DMS53 treated with DMSO at 0.1 percent for 48 hours (cell line): ENCODE results near the gene BCAS3.

Experiments used
- DNase-seq: peaks from one replicate; lab custom pipeline; 2025; ENCODE audit not compliant: unreplicated experiment; lab: John Stamatoyannopoulos, UW

The BCAS3 gene

DNA sequence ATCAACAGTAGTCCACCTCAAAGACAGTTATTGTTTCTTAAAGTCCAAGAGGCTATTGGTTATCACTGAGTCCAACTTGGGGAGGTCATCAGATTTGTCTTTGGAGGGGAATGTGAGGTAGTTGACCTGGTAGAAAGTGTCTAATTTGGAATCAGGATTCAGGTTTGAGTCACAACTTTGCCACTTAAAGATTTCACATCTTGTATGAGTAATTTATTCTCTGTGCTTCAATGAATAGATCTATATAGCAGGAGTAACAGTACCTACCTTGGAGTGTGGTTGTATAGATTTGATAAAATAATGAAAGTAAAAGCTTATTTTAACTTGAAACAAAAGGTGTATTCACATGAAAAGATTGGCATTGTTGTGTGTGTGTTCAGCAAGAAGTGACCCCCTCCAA lies 602.7 kb downstream of the BCAS3 start:
- DNase-seq = no peak

DNA sequence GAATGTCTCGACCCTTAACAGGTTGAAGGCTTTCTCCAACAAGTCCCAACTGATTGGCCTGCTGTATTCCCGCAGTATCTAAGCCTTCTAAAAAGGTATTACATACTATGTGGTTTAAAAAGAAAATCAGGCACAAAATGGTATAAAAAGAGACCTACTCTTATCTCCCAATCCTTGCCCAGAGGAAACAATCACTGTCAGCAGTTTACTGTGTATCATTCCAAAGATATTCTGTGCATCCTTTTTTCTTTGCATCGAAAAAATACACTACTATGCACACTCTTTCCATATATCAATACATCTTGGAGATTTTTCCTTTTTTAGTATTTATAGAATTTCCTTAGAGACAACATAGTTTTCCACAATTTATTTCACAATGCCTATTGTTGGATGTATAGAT lies 603.2 kb downstream of the BCAS3 start:
- no peak for DNase-seq

DNA sequence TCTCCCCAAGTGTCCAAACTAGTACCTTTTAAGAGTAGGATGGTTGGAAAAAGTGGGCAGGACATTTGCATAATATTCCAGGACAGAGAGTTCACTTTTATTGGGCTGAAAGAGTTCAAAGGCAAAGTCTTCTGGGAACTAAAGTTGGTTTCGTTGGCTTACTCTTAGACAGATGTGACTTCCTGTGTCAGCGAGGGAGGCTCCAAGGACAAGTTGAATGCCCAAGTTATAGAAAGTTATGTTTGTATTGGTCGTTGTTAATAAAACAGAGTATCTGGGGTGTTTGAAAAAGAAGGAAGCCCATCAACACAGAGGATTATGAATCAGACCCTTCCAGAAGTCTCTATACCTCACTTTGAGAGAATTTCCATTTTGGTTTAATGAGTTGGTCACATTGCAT lies 604.7 kb downstream of the BCAS3 start:
- DNase-seq = no peak

DNA sequence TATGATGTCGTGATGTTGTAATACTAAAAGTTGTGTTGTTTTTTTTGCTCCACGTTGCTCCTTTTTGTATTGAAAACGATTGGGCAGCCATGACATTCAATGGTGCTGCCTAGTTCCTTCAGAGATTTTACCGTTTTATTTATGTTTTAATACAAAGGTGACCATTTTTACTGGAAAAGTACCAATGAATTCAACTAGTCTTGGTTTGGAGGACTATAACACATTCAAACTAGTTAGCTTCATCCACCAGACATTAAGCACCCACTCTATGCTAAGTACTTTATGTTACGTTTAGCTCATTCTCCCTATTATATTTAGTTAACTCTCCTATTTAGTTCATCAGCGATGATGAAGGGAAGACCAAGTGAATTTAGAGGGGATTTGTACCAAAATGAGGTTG lies 605.4 kb downstream of the BCAS3 start:
- no peak for DNase-seq

DNA sequence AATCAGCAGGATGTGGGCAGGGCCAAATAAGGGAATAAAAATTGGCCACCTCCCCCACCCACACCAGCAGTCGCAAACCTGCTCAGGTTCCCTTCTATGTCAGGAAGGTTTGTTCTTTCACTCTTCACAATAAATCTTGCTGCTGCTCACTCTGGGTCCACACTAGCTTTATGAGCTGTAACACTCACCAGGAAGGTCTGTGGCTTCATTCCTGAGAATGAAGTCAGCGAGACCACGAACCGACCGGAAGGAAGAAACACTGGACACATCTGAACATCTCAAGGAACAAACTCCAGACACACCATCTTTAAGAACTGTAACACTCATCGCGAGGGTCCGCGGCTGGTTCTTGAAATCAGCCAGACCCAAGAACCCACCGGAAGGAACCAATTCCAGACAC lies 606.5 kb downstream of the BCAS3 start:
- DNase-seq = no peak

DNA sequence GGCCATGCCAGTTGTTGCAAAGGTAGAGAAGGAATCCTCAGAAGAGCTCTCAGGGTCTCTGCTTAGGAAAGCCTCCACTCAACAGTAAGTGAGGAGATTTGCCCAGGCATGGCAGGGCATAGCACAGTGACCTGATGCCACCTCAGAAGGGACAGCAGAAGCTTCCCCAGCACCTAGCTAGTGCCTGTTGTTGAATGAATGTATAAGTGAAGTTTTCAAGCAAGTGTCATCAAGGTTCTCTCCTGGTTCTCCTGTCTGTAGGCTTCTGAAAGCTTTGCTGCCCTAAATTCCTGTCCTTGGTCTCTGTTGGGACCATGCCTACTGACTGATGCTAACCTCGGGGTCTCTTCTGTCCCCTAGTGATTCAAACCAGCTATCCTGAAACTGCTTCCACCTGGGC lies 607.1 kb downstream of the BCAS3 start:
- DNase-seq = no peak

DNA sequence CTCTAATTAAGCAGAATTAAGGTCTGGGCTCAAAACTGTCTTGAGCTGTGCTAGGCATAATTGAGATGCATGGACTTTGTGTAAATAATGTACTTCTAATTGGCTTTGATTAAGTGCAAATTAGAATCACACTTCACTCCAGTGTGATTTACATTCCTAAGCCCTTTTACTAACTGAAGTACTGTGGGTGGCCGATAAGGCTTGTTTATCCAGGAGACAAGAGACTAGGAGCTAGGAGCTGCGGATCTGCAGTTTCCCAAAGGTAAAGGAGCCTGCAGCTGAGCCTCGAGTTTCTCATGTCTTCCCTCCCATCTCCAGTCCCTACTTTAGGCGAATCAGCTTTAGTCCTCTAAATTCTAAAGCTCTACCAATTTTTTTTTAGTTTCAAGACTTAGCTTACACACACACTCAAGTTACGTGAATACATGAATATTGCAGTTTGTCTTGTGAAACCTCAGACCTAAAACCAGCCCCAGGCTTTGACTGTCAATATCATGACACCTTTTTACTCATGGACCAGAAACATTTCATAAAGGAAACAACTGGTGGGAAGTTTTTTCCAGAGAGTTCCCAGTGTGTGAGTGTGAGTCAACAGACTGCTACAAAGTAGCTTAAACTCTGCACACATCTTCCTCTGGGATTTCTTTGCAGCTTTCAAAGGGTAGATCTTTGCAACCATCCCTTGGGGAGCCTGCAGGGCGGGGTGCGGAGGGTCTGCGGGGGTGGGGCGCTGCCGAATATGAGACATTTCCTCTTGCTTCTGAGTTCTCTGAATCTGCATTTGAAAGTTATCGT lies 608.1 kb downstream of the BCAS3 start:
- no peak for DNase-seq

DNA sequence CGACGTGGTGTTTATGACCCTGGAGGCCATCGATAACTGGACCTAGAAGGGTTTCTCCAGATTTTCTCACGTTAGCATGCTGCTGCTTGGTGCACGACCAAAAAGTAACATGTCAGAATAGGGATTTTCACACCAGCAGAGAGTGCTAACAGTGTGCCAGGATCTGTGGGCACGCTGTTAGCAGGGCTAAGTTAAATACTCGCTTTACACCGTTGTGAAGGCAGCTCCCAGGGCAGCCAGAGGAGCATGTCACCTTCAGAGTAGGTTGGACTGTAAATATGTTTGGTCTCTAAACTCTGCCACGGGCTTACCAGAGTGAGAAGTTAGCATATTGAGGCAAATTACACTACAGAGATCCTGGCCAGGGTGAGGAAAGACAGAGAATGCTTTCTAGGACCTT lies 608.8 kb downstream of the BCAS3 start:
- no peak for DNase-seq

DNA sequence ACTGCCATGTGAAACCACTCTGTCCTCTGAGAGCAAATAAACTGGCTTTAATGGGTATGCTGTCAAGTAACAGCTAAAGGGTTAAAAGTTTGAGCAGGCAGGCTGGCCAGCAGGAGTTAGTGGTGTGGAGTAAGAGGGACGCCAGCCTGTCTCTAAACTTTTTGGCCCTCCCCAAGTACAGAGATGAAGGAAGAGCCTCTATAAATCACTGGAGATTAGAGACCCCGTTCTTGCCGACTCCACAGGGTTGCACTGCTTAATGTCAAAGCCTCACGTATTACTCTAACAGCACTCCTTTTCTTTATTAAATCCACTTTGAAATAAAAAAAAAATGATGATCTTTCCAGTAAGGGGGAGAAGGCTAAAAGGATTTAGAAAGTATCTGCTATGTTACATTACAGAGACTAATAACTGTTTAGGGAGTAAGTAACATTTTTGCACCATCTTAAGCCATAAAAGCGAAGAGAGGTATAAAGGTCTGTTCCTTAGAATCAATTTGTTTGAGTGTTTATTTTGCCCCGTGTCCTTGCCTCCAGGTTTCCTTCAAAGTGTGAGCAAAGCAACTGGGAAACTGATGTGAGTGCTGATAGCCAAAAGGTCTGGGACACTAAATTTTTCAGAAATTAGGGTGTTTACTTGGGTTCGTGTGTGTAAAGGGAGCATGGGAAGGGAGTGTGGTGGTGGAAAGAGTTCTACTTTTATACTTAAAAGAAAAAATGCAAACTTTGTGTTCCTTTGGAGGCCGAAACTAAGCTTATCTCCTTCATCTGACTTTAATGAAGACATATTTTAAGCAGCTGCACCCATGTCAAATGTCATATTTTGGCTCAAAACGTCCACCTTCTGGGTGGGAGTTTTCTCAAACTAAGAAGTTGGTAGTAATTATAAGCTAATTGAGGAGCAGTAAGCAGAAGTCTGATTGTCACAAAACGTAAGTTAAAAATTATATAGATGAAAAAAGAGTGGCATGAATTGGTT lies 612.0 kb downstream of the BCAS3 start:
- DNase-seq = no peak

DNA sequence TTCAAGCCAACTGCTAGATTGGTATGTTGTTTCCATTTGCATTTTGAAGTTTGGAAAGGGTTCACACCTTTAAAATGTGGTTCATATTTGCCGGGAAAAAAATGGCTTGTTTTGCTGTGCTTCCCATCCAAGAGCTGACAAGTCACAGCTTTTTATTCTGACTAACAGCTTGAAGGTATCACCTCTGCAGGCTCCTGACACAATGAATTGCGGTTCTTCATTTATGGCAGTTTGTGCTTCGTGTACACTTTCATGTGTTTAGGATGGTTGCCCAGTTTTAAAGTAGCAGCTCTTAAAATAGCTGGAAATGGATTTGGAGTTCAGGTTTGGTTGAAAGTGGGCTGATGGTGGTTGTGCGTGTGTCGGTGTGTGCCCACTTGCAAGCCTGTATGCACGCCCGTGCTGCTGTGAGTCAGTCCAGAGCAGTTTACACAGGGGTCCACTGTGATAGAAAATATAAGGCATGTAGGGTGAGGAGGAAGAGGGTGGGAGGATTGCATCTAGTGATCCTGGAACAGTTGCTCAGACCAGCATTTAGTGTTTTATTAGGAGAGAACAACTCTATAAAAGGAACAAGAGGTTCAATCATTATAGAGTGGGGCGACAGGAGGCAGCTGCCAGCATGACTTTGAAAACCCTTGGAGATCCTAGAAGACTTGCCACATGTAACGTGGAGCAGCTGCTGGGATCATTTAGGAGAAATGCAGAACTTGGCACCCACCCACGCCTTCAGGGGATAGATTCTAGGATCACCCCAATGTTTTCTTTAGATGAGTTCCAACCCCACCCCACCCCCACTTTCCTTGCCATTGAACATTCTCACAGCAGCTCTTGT lies 614.0 kb downstream of the BCAS3 start:
- DNase-seq = no peak

DNA sequence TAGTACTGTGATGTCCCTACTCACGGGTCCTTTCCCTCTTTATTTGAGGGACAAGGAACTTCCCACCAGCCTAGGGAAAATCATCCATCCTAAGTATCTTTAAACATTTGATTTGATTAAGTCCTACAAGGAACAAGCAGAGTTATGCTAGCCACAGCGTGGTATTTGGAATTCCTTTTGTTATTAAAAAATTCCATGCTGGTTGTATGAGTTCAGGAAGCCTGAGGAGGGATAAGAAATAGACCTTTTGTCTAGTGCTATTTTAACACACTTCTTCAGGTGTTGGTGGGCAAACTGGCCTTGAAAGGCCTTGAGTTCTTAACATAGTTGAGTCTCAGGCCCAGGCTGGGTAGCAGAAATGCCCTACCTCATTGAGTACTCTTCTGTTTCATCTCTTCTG lies 616.6 kb downstream of the BCAS3 start:
- DNase-seq = no peak

DNA sequence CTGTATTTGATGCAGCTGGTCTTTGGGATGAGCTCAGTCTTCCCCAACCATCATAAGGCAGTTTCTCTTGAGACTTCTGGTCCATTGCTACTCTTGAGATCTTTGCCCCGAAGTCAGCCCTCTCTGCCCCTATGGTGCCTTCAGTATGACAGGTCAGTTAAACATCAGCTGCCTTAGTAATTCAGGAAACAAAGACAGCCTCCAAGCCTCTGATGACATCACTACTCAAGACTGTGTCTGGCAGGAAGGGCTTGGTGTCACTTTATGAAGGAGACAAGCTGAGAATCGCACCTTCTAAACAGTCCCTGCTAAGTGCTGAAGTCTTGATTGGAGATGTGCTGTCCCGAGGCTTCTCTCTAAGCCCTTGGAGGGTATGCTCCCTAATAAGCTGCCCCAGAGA lies 617.1 kb downstream of the BCAS3 start:
- DNase-seq = no peak

DNA sequence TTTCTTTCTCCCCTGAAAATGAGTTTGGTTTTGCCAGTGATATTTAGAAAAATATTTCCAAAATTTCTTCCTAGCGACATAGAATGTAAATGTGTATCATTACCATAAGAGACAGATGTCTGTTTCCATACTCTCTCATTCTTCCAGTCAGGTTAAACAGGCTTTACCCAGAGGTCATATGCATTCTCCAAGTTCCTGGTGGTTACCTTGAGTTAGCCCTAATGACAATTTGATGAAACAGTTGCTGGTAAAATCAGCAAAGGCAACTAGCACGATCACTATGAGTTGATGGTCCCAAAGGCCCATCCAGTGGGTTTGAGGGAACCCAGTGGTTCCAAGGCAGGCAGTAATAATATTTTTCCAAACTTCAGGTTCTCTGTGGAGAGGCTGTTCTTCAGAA lies 618.4 kb downstream of the BCAS3 start:
- DNase-seq = no peak

DNA sequence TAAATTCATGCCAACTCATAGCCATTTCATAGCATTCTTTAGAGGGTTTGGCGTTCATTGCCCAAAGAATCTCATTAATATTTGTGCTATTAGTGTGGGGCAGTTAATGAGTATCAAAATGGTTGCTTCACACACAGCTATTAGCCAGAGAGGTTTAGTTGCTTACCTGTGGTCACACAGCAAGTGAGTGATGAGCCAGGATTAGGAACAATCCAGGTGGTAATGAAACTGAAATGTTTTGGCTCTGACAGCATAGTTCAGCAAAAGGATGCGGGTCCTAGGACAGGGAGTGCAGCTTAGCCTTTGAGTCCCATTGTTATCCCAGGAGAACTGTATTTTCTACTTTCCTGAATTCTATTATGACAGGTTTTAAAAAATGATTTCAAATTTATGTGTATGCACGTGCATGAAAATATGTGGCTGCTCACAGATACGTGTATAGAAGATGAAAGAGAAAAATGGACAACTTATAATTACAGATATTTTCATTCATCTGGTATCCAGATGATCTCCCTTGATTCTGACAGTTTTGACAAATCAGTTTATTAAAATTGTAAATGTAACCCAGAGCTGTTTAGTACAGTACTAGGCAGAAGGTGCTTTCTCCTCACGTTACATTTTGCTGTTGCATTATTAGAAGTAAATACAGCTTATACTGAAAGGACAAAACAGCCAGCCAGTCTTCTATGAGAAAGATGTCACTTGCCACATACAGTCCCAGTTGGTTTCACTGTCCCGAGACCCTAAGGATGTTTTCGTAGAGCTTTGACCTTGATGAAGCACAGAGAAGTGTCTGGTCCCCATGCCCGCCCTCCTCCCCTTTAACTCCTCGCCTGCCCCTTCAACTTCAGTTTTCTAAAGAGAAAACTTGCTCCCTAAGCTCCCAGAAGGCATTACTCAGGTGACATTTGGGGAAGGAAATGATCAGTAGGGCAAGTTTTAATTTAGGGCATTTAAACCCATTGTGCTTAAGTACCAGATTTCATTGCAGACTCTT lies 622.2 kb downstream of the BCAS3 start:
- no peak for DNase-seq

DNA sequence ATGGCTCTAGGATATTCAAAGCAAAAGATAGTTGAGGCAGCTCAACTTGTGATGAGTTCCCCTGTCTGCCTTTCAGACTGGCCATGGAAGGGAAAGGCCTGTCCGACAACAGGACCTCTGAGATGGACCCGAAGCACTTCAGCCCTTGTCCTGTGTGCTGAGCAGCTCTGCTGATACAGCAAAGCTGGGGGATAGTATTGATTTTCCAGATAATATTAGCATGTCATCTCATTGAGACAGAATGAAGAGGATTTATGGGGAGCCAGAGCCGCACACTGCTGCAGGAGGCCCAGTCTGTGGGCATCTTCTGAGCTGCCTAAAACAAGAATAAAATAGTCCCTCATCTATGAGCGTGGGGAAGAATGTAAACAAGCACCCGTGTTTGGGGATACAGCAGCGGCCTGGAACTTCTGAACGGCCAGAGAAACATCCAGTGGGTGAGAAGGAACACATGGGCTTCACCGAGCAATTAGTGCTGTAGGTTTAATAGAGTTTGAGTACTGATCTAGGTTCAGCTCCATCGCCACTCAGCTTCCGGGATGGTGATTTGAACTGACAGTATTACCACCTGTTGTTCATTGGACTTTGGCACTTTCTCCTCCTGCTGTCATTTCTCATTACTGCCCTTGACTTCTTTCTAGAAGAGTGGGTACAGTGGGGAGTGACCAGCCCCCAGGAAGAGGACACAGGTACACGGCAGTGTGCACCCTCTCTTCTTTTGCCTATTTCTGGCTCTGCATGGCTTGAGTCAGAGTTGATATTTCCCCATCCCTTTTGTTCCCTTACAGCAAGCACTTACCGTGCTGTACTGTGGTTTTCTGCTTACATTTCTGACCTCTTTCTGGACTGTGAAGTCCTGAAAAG lies 625.5 kb downstream of the BCAS3 start:
- DNase-seq = no peak

DNA sequence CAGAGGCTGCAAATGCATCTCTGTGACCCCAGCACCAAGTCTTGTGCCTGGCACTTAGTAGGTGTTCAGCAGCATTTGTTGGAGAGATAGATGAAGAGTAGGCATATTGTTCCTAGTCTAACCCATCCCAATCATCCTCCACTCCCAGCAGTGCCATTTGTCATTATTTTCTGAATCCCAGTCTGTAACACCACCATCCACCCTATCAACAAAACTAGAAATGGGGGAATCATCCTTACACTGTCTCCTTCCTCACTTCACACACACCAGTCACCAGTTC lies 626.1 kb downstream of the BCAS3 start:
- DNase-seq = no peak

DNA sequence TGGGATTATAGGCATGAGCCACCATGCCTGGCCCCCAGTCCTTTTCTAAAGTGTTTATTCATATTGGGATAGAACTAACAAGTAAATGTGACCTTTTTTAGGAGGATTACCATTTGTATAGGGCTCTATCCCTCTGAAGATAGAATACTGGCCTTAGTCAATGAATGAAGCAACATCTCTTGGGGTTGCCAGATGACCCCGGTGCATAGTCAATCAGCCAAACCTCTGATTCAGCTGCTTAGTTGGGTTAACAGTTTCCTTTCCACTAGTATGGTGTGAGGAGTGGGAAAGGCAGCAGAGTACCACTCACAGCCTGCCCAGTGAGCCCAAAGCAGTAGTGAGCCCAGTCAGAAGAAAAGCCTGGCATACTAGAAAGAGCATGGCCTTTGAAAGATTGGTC lies 627.4 kb downstream of the BCAS3 start:
- DNase-seq = no peak

DNA sequence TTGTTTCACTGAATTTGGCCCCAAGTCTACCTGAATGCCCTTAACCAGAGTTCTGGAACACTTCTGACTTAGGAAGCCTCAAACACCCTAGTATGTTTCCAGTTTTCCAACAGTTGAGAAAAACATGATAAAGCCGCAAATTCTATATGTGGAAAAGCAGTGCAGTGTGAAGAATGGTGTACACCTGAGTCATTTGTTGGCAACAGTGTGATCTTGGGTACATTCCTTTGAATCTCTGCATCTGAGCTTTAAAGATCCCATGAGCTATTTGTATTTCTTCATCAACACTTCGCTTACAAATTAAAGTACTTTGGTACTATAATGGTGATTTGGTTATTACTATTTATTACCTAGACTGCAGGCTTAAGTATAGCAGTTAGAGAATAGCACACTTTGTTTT lies 628.4 kb downstream of the BCAS3 start:
- DNase-seq = no peak
